WTC11 (cell line): ENCODE results near the gene GALNT17.

Source experiments
- IRF2 ChIP-seq: sonication (generic); formaldehyde crosslinking; IDR thresholded peaks from 2 replicates; pipeline ENCODE4 v1.8.0; 2022; ENCODE audit warnings: low read depth, missing genetic modification reagents, borderline replicate concordance
- MAX ChIP-seq: sonication (generic); formaldehyde crosslinking; IDR thresholded peaks from 2 replicates; pipeline ENCODE4 v1.8.0; 2022; ENCODE audit warnings: mild to moderate bottlenecking, missing genetic modification reagents
- MLX ChIP-seq: sonication (generic); formaldehyde crosslinking; IDR thresholded peaks from 2 replicates; pipeline ENCODE4 v1.8.1; 2023; ENCODE audit warnings: mild to moderate bottlenecking, missing genetic modification reagents, moderate library complexity
- NR1H2 ChIP-seq: sonication (generic); formaldehyde crosslinking; IDR thresholded peaks from 2 replicates; pipeline ENCODE4 v1.9.0; 2021; ENCODE audit warnings: mild to moderate bottlenecking, moderate library complexity, missing genetic modification reagents
- SP1 ChIP-seq: sonication (generic); formaldehyde crosslinking; conservative IDR thresholded peaks from 2 replicates; pipeline ENCODE4 v1.8.1; 2022; ENCODE audit warnings: missing genetic modification reagents
- TF ChIP-seq, protein P1 (sequence below): fragments of 200-600 bp; IDR thresholded peaks from 2 replicates; pipeline ENCODE4 v1.8.0; 2022; ENCODE audit warnings: antibody characterized with exemption
- TF ChIP-seq, protein P2 (sequence below): sonication (generic); formaldehyde crosslinking; IDR thresholded peaks from 2 replicates; pipeline ENCODE4 v1.8.0; 2022; ENCODE audit warnings: mild to moderate bottlenecking, missing genetic modification reagents

DNA sequence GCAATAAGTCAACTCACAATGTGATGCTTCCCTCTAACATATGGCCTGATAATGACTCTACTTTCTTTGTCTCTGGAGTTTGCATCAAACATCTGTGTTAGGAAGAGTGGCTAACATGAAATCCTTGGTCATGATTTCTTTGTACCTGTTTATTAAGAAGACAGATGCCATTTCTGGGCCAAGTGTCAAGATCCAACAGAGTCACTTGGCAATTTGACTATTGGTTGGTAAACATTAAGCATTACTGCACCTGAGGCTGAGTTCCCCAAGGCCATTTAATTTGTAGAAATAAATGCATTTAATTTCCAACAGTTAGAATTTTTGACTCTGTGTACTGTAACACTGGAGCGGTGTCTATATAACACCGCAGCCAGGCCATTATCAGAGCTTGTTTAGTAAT, 403.7 kb downstream of the GALNT17 start:
- TF ChIP-seq NR1H2 (no peak), SP1 (CRISPR knock-in tag) (no peak), MLX (CRISPR knock-in tag) (no peak), MAX (no peak), IRF2 (no peak)
- TF ChIP-seq, protein P1, sequence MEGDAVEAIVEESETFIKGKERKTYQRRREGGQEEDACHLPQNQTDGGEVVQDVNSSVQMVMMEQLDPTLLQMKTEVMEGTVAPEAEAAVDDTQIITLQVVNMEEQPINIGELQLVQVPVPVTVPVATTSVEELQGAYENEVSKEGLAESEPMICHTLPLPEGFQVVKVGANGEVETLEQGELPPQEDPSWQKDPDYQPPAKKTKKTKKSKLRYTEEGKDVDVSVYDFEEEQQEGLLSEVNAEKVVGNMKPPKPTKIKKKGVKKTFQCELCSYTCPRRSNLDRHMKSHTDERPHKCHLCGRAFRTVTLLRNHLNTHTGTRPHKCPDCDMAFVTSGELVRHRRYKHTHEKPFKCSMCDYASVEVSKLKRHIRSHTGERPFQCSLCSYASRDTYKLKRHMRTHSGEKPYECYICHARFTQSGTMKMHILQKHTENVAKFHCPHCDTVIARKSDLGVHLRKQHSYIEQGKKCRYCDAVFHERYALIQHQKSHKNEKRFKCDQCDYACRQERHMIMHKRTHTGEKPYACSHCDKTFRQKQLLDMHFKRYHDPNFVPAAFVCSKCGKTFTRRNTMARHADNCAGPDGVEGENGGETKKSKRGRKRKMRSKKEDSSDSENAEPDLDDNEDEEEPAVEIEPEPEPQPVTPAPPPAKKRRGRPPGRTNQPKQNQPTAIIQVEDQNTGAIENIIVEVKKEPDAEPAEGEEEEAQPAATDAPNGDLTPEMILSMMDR: no peak
- TF ChIP-seq, protein P2, sequence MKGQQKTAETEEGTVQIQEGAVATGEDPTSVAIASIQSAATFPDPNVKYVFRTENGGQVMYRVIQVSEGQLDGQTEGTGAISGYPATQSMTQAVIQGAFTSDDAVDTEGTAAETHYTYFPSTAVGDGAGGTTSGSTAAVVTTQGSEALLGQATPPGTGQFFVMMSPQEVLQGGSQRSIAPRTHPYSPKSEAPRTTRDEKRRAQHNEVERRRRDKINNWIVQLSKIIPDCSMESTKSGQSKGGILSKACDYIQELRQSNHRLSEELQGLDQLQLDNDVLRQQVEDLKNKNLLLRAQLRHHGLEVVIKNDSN: no peak
